NCI-H2196 treated with DMSO at 0.1 percent for 48 hours (cell line): ENCODE measurements around the gene PRKCQ.

Experiments
- DNase-seq: peaks from one replicate; lab custom pipeline; 2025; ENCODE audit not compliant: unreplicated experiment; lab: John Stamatoyannopoulos, UW

Gene PRKCQ

GRCh38 chr10:6528198-6528950, 51.7 kb downstream of the PRKCQ start:
- no peak for DNase-seq

- DNase-seq: no peak
These were observed 54.4 kb downstream of the PRKCQ start for GRCh38 chr10:6525599-6526165.

- DNase-seq: no peak
These were observed 57.8 kb downstream of the PRKCQ start for GRCh38 chr10:6522230-6522629.

GRCh38 chr10:6520138-6520537, 59.9 kb downstream of the PRKCQ start:
- DNase-seq: no peak

GRCh38 chr10:6518791-6519429, 61.2 kb downstream of the PRKCQ start:
- no peak for DNase-seq

GRCh38 chr10:6516929-6517284, 63.2 kb downstream of the PRKCQ start:
- no peak for DNase-seq

GRCh38 chr10:6516281-6516928, 63.7 kb downstream of the PRKCQ start:
- DNase-seq: no peak

- DNase-seq: no peak
These were observed 65.0 kb downstream of the PRKCQ start for GRCh38 chr10:6514844-6515780.

- no peak for DNase-seq
These were observed 65.9 kb downstream of the PRKCQ start for GRCh38 chr10:6514180-6514579.

GRCh38 chr10:6513476-6513875, 66.6 kb downstream of the PRKCQ start:
- DNase-seq: no peak

- DNase-seq: no peak
These were observed 67.9 kb downstream of the PRKCQ start for GRCh38 chr10:6512182-6512581.

GRCh38 chr10:6511347-6511746, 68.7 kb downstream of the PRKCQ start:
- DNase-seq: no peak

GRCh38 chr10:6507311-6507710, 72.8 kb downstream of the PRKCQ start:
- DNase-seq: no peak

GRCh38 chr10:6505300-6505699, 74.8 kb downstream of the PRKCQ start:
- no peak for DNase-seq

- no peak for DNase-seq
These were observed 75.8 kb downstream of the PRKCQ start for GRCh38 chr10:6504296-6504695.

- DNase-seq: no peak
These were observed 76.9 kb downstream of the PRKCQ start for GRCh38 chr10:6503171-6503570.

GRCh38 chr10:6501931-6502330, 78.1 kb downstream of the PRKCQ start:
- DNase-seq: no peak

- DNase-seq: no peak
These were observed 80.1 kb downstream of the PRKCQ start for GRCh38 chr10:6499974-6500373.

- DNase-seq: no peak
These were observed 81.3 kb downstream of the PRKCQ start for GRCh38 chr10:6498771-6499170.

GRCh38 chr10:6497620-6498019, 82.5 kb downstream of the PRKCQ start:
- no peak for DNase-seq
